Stimulated activated CD4-positive, alpha-beta T cell treated with anti-CD3 and anti-CD28 coated beads, Interleukin-1b, Interleukin-23, amount 100 ng/mL, for 1 hour (primary cell): Measurements from ENCODE around the gene AUTS2.
"Not testable (repeated sequence)": the region's sequence is repeated elsewhere in the genome, so short reads cannot be mapped to it uniquely, and the experiment has no call there.

Experiments
- DNase-seq, 2 donors: peaks; one replicate each; pipeline ENCODE4 v3.0.0-alpha.2; 2020; ENCODE audit warnings: low read depth in 2 of 2

AUTS2 gene

DNA sequence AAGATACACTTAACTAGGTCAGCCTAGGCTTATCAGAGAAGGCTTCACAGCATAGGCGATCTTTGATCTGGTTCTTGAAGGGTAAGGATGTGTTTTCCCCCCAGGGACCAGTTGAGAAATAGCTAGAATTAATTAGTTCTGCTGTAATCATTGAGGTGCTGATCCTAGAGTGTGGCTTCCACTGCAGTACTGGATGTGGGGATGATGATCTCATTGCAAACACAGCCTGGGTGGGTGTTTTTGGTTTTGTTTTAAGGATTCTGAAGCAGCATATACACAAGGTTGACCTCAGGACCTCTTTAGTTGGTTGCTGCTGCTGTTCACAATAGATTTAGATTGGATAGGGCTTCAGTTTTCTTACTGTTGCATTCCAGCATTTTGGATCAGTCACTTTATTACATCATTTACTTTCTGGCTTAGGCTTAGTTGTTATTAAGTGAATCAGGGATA lies 159.7 kb downstream of the AUTS2 start:
- no peak for DNase-seq

DNA sequence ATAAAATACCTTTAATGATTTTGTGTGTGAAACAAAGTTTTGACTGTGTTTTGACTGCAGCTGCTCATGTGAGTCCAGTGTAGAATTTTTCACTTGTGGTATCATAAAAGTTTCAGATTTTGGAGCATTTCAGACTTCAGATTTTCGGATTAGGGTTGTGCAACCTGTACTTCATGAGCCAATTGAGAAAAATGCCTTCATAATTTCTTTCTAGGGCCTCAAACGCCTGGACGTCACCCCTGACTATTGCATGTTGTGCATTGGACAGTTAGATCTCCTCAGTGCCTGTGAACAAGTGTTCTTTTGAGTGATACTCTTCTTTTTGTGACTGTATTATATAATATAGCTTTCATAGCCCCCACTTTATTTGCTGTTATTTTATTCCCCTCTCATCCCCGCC lies 161.1 kb downstream of the AUTS2 start:
- DNase-seq = no peak

DNA sequence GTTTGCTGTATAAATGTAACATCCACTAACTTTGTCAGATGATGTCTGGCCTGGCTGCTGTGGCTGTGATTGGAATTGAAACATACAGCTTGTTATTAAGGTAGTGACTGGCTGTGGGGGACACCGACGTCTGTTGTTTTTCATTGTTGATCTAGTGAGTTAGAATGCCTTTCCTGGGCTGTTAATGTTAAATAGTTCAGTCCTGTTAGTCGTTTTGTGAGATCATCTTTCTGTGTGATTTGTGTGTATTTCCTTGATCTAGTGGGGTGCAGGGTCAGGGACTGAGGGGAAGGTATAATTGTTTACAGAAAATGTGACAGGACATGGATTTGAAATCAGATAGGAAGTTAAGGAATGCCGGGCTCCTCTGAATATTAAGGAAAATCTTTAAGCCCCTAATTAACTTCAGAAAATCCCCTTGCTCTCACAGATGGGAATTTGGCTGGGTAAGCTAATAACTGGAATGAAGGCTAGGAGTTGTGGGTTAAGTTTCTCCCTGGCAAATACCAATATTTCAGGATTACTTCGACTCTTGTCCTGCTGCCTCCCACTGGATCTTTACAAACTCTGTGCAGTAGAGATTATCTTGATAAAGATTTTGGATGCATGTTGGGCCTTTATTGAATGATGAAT lies 163.1 kb downstream of the AUTS2 start:
- DNase-seq = no peak

DNA sequence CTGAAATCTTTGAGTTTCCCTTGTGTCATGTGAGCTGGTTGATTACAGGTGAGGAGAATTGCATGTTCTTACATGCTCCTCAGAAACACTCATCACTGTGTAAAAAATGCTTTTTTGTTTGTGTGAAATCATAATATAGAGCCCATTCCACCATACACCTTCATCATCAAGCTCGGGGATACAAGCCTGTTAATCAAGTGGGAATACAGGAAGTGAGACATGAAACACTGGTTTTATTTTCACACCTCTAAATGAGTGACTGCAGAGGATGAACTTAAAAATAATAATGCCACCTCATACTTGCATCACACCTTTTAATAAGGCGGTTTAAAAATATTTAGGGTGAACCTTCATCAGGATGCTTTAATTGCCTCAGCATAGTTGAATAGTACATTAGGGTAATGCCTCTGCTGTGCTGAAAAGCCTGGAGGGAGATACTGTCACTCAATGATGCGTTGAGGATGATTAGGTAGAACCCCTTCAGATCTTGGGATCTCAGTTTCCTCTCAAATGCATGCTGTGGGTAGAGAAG lies 164.6 kb downstream of the AUTS2 start:
- DNase-seq = no peak

DNA sequence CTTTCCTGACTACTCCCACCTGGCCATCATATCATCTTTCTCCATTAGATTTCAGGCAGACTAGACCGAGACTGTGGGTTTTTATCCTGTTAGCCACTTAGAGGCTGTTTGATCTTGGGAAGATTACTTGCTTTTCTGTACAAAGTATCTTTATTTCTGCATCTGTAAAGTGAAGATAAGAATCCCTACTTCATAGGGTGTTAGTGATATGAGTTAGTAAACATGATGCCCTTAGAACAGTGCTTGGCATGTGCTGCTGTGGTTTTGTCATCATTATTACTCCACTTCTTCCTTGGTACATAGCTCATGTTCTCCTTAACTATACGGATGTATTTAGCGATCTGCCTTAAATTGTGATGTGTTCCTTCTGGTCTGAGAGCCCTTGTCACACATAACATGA lies 165.2 kb downstream of the AUTS2 start:
- DNase-seq = no peak

DNA sequence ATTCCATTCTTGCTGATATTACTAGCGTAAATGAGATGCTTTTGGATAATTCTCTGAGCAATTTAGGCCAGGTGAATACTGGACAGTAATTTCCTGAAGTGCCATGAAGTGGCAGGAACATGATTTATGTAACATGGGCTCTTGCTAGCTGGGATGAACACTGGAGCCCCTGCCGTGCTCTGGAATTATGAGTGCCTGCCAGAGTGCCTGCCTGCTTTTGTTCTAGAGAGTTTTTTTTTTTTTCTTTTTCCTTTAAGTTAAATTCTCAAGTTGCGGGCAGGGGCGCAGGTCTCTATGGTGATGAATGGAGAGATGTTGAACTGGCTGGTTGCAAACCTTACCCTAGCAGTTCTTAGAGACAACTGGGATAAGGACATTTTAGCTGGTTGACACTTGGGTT lies 165.9 kb downstream of the AUTS2 start:
- DNase-seq = no peak

DNA sequence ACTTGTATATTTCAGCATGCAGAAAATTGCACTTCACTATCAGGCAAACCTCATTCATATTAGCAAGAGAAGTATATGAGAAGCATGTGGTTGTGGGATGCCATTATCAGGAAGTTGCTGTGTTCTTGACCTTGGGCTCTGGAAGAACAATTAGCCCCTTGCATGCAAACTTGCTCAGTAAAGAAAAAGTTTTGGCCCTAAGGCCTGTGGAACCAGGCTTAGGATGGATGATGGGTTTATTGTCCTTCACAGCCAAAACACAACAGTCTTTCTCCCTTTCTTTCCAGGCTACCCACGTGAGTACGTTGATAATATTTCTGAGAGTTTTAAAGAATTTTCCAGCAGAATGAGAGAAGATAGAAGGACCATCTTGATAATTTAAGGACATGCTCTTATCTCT lies 166.4 kb downstream of the AUTS2 start:
- DNase-seq = no peak

DNA sequence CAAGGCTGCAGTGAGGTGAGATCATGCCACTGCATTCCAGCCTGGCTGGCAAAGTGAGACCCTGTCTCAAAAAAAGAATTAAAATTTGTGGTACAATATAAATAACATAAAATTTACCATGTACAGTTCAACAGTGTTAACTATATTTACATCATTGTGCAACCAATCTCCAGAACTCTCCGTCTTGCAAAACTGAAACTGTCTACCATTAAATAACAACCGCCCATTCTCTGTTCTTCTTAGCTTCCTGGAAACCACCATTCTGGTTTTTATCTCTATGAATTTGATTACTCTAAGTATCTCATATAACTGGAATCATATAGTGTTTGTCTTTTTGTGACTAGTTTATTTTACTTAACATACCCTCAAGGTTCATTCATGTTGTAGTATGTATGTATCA lies 167.6 kb downstream of the AUTS2 start:
- no peak for DNase-seq

DNA sequence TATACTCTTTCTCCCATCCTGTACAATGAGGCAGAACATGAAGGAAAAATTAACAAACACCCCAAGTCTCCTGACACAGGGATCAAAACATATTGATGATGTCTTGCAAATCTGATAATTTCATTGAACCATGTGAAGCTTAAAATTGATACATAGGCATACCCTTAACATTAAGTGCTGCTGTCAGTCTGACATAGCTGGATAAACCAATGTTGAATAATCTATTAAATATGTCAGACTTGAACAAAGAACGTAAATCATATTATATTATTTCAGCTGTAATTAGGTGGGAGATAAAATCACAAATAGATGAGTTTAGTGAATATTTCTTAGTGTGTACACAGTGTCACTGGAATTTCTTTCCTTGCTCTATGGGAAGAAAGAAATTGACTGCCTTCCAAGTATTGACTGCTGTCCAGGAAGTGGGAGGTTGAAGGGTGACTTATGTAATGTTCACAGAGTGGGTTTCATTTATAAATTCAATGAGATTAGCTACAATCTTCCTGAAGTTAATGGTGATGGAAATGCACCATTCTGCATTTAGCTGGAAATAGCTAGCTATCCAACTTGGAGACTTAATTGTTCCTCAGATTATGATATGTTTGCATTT lies 170.8 kb downstream of the AUTS2 start:
- DNase-seq = no peak

DNA sequence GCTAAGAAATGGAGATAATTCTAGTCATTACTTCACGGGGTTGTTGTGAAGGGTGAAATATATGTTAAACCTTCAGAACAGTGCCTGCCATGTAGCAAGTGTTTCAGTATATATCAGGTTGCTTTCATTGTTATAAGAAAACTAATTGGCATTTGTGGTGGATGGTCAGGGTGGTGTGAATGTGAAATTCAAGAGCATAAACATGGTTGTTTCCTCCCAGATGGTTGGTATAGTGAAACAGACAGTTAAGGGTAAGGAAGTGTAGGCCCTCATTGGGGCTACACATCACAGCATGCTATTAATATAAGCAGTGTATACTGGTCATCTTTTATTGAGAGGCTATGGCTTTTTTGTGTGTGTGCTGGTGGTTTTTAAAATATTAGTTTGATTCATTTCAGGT lies 171.6 kb downstream of the AUTS2 start:
- no peak for DNase-seq

DNA sequence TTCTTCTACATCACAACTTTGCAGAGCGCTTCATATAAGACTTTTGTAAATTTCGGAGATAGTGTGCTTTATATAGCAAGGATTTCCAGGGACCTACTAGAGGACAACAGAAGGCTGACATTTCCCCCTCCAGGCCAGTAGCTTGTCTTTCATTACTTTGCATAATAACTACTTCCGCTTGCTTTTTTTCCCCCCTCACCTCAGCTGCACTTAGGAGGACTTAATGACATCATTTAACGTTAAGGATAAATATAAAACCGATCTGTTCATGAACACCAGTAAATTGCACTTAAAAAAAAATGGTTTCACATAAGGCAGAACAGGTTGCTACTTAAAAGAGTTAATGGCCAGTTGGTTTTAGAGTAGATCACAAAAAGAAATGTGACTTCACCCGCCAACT lies 172.3 kb downstream of the AUTS2 start:
- DNase-seq = no peak

DNA sequence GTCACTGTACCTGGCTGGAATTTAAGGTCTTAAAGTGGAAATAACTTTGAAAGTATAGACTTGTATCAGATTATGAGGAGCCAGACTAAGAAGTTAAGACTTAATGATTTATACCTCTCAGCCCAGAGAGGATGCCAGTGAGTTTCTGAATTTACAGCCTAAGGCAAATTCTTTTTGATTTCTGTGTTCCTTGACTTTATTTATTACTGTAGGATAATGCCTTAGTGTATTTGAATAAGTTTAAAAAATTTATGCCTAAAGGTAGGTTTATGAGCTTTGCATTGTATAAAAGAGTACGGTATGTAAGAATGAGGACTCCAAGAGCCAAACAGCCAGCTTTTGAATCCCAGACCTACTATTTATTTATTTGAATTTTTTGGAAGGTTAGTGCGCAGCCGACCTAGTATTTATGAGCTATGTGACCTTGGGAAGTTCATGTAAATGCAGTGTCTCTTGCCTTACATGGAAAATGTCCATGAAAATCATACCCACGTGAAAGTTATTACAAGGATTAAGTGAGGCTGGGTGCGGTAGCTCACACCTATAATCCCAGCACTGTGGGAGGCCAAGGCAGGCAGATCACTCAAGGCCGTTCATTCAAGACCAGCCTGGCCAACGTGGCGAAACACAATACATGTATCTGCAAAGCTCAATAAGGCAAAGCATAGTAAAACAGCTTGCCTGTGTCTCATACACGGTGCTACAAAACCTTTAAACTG lies 174.6 kb downstream of the AUTS2 start:
- DNase-seq = no peak

DNA sequence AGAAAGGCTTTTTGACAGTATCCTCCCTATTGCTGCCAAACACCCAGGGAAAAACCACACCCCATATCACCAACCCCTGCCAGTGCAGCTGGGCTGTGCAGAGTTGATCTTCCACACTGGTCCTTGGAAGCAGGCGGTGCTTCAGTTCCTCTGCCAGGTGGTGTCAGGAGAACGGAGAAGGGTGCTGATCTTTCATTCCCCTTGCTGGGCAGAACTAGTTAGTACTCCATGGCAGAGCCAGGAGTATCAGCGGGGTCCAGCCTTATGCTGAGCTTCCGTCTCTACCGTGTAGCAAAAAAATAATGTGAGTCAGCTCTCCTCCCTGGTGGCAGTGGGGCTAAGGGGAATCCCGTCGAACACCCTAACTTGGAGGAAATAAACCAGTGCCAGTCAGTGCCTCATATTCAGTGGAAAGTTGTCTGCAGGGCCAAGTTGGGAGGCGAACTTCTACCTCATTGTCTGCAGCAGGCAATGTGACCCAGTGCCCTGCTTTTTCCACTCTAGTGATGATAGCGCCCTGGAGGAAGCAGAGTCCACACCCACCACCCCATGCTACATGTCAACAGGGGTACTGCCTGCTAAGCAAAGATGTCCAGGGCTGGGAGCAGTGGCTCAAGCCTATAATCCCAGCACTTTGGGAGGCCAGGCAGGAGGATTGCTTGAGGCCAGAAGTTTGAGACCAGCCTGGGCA lies 175.4 kb downstream of the AUTS2 start:
- DNase-seq = no peak

DNA sequence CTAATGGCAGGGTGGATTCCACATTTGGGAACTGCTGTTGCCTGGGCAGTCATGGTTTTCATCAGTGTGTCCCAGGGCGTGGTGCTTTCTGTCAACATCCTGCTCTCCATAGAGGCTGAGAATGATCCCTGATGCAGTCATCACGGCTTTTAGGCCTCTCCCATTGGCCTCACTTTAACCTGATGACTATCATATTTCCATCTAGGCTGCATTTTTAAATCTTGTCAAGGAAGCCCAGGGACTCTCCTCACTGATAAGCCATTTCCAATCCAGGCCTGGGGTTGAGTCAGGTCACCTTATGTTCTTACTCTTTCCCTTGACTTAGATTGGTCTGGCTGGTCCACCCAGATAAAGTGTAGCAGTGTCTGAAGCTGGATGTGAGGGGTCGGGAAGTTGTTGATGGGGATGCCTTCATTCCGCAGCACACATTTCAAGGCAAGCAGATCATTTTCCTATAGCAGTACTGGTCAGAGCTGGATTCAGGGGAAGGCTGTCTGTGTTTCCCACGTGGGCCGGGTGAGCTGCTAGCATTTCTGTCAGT lies 177.0 kb downstream of the AUTS2 start:
- DNase-seq = no peak

DNA sequence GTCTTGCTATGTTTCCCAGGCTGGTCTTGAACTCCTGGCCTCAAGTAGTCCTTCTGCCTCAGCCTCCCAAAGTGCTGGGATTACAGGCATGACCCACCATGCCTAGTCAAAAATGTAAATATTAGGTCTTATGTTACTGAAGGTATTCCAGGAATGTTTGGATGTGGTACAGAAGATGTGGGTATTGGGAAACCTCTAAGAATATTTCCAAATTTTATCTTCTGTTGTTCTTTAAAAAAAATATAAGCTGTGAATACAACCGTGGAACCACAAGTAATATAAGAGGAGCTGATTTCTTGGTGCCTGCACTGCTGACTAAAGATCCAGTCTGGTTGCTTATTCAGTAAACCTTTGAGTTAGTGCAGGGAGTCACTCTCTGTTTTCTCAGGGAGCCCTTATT lies 178.3 kb downstream of the AUTS2 start:
- no peak for DNase-seq

DNA sequence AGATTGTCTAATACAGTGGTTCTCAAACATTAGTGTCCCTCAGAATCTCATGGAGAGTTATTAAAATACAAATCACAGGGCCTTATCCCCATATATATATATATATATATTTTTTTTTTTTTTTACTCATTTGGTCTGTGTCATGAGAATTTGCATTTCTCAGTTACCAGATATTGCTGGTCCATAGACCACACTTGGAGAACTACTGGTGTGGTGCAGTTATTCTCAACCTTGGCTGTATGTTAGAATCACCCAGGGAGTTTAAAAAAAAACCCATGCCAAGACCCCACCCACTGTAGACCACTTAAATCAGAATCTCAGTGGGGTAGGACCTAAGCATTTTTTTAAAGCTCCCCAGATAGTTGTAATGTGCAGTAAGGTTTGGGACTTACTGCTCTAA lies 179.9 kb downstream of the AUTS2 start:
- DNase-seq = no peak

DNA sequence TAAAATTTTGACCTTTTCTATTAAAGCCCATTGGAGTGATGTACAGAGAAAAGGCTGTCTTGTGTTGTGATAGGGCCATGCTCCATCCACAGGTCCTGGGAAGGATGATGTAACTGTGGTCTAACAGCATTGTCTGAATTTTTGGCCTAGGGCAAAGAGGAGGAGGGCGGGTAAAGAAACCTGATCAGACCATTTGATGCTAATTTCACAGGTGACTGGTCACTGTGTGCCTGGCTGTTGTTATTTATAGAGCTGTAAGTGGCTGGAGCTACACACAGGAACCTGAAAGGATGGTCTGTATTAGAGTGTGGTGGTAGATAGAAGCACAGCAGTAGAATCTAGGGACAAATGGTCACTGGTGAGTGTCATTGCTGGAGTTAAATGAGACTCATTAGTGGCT lies 182.1 kb downstream of the AUTS2 start:
- DNase-seq = no peak

DNA sequence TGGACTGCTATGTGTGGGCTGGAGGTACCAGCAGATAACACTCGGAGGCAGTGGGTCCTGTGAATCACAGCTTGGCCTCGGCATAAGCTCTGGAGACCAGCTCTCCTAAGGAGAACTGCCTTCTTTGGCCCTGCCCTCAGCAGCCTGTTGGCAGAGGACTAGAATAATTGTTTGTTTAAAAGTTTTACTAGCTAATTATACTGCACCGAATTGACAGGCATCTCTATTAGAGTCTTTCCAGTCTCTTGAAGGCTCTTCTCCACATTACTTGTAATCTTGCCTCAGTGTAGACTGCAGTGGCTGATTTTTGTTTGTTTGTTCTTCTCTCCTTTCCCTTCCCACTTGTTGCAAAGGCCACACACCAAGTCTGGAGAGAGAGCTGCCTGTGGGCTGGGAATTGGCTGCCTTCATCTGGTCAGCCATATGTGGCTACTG lies 183.2 kb downstream of the AUTS2 start:
- DNase-seq = no peak

DNA sequence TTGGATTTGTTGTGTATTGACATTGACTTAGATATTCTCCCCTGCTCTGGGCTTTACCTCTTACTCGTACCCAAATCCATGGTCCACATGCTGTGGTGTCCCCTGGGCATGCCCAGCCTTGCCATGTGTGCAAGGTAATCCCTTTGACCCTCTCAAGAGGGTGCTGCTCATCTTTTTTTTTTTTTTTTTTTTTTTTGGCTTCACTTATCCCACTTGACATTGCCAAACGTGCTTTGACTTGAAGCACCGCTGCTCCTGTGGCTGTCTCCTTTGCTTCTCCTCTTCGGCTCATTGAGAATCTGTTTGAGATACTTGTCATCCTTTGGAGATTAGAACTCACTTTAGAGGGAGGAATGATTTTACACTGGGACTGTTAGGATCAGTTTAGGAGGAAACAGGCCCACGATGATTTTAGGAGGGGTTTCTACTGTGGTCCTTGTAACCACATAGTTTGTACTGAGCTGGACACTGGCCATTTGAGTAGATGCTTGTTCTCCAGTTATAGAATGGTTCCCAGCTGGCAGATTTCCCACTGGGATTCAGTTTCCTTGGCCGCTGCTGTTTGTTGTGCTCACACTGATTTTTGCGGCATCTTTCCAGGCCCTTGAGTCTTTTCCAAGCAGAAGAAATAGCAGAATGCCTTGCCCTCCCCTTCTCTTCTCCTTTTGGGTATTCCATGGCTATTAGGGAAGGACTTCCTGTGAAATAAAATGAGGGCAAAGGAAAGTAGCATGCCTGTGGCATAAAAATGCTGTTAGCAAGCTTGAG lies 184.8 kb downstream of the AUTS2 start:
- DNase-seq = no peak

DNA sequence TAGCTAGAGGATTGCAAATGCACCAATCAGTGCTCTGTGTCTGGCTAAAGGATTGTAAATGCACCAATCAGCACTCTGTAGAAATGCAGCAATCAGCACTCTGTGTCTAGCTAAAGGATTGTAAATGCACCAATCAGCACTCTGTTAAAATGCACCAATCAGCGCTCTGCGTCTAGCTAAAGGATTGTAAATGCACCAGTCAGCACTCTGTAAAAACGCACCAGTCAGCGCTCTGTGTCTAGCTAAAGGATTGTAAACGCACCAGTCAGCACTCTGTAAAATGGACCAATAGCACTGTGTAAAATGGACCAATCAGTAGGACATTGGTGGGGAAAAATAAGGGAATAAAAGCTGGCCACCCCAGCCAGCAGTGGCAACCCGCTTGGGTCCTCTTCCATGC lies 187.9 kb downstream of the AUTS2 start:
- DNase-seq = not testable (repeated sequence)

DNA sequence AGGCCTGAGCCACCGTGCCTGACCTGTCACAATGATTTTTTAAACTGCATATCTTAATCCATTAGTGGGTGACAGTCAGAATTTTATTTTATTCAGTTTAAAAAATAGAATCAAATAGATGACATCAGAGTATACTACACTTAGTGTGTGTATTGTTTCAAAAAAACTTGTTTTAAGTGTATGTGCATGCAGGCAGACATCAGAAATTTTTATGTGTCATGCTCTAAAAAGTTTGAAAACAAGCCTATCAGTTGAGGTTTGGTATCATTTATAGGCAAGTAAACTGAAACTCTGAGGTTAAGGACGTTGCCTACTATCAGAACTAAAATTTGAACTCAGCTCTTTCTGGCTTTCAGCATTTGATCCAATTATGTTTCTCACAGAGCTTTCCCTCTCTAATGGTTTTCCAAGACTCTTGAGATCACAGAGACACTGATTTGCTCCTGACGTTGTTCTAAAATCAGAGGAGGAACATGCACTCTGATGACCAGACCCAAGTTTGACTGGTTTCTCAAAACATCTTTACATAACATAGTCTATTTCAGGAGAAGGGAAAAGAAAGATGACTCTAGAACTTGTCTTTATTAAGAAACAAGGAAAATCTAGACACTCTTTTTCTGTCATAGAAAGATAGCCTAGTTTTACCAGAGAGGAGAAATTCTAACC lies 188.6 kb downstream of the AUTS2 start:
- DNase-seq = no peak
